Naive thymus-derived CD4-positive, alpha-beta T cell (primary cell): ENCODE data around the gene SLC4A8. TPM values are rescaled to one million over a fixed set of nuclear protein-coding genes. Genes with fewer than 3 reads are reported as not detected.

ENCODE experiments used
- ATAC-seq: fragments of 150-1000 bp; cut with Tn5 transposase; 2 replicates; pipeline ENCODE4 v1.10.0; 2021; ENCODE audit warnings: mild to moderate bottlenecking, moderate library complexity
- CTCF ChIA-PET: fragments of 350-600 bp; sonication (Branson Sonifier 250); formaldehyde crosslinking; loops from one replicate; lab custom pipeline; 2021; ENCODE audit warnings: antibody characterized with exemption; lab: Charles Lee
- POLR2A ChIA-PET: fragments of 350-600 bp; sonication (Branson Sonifier 250); formaldehyde crosslinking; loops from one replicate; lab custom pipeline; 2021; ENCODE audit warnings: antibody characterized with exemption, inconsistent platforms; lab: Charles Lee
- DNase-seq, 9 donors: peaks; one replicate each; pipeline versions ENCODE4 v3.0.0 to v3.0.0-alpha.2; 2020 to 2022; ENCODE audit warnings: mixed read lengths in 1 of 9
- H3K27ac ChIP-seq: one replicate; pipeline ENCODE4 v1.7.0; 2013; ENCODE audit warnings: mild to moderate bottlenecking, low read depth, low read length, moderate library complexity
- H3K27me3 ChIP-seq, 2 donors: one replicate each; pipeline ENCODE4 v1.7.0; 2013; ENCODE audit warnings: low read length in 2 of 2, mild to moderate bottlenecking in 2 of 2, moderate library complexity in 2 of 2; ENCODE audit not compliant: control insufficient read depth in 2 of 2, insufficient read depth in 2 of 2
- H3K36me3 ChIP-seq, 3 experiments: 1 replicate in 2 of 3; 2 replicates in 1 of 3; pipeline ENCODE4 v1.7.0; 2013; ENCODE audit warnings: low read length in 3 of 3, mild to moderate bottlenecking in 3 of 3, moderate library complexity in 1 of 3; ENCODE audit not compliant: insufficient read depth in 3 of 3, control insufficient read depth in 2 of 3
- H3K4me1 ChIP-seq, 2 donors: one replicate each; pipeline ENCODE4 v1.7.0; 2013; ENCODE audit warnings: low read length in 2 of 2, mild to moderate bottlenecking in 2 of 2, moderate library complexity in 1 of 2; ENCODE audit not compliant: control insufficient read depth in 2 of 2, insufficient read depth in 2 of 2
- H3K4me3 ChIP-seq: 2 replicates; pipeline ENCODE4 v1.7.0; 2013; ENCODE audit warnings: mild to moderate bottlenecking, low read length
- H3K9me3 ChIP-seq, 3 experiments: 1 replicate in 2 of 3; 2 replicates in 1 of 3; pipeline ENCODE4 v1.7.0; 2013; ENCODE audit warnings: low read length in 3 of 3; ENCODE audit not compliant: control insufficient read depth in 2 of 3
- H3K27ac Mint-ChIP-seq, 9 donors: one replicate each; pipeline ENCODE4 v1.8.0; 2020 to 2022; ENCODE audit warnings: mixed read lengths in 9 of 9, mild to moderate bottlenecking in 8 of 9, moderate library complexity in 5 of 9, inconsistent platforms in 2 of 9
- H3K27me3 Mint-ChIP-seq, 5 donors: one replicate each; pipeline ENCODE4 v1.8.0; 2021 to 2022; ENCODE audit warnings: mixed read lengths in 5 of 5, mild to moderate bottlenecking in 1 of 5
- H3K36me3 Mint-ChIP-seq, 5 donors: one replicate each; pipeline ENCODE4 v1.8.0; 2020 to 2022; ENCODE audit warnings: mixed read lengths in 5 of 5, mild to moderate bottlenecking in 3 of 5, inconsistent platforms in 1 of 5
- H3K4me1 Mint-ChIP-seq, 7 donors: one replicate each; pipeline ENCODE4 v1.8.0; 2020 to 2022; ENCODE audit warnings: mixed read lengths in 7 of 7, mild to moderate bottlenecking in 3 of 7, inconsistent platforms in 1 of 7
- H3K4me3 Mint-ChIP-seq, 10 donors: one replicate each; pipeline ENCODE4 v1.8.0; 2020 to 2022; ENCODE audit warnings: mild to moderate bottlenecking in 10 of 10, mixed read lengths in 10 of 10, moderate library complexity in 6 of 10, inconsistent platforms in 2 of 10
- H3K9me3 Mint-ChIP-seq, 11 donors: one replicate each; pipeline ENCODE4 v1.8.0; 2020 to 2022; ENCODE audit warnings: mixed read lengths in 11 of 11, mild to moderate bottlenecking in 4 of 11, inconsistent platforms in 1 of 11, moderate library complexity in 1 of 11
- intact Hi-C, 2 donors: fragments of 100-400 bp; cut with micrococcal nuclease; formaldehyde crosslinking; loops; one replicate each; pipeline ENCODE4 v1.15.1; 2023
- polyA plus RNA-seq, 2 donors: library from polyadenylated mRNA; unstranded; fragments of 300-500 nt; fragmentation: Illumina TruSeq; gene quantifications; one replicate each; pipeline ENCODE4 v1.2.3, GENCODE V29; 2021
- total RNA-seq, 6 experiments: library from RNA in 5 of 6; stranded (reverse) in 5 of 6; gene quantifications; 1 replicate in 5 of 6; 2 replicates in 1 of 6; pipeline ENCODE4 v1.2.3 and lab custom pipeline; 2021 to 2026

Gene SLC4A8
- total and polyA plus RNA-seq, 7 experiments from 2014 or later, result 0.13 to 8.4 (median 1.2) TPM

DNA sequence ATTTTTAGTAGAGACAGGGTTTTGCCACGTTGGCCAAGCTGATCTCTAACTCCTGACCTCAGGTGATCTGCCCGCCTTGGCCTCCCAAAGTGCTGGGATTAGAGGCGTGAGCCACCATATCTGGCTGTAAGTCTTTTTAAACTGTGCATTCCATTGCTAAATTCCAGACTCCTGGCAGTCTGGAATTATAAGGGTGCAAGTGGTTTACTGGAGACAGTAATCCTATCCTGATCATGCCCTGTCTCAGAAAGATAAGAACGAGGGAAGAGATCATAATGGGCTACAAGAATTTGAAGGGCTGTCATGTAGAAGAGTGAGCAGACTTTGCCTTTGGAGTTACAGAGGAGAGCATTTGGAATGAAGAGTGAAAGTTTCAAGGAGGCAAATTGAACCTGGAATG lies 6.8 kb upstream of the SLC4A8 start:
- Mint-ChIP-seq H3K9me3 (no peaks in the 10 kb centered on the region), H3K27ac (no peak overlapping the region), H3K36me3 (peaks cover 0 to 5% (median 0%) of the 10 kb centered on the region in 5 donors), H3K4me1 (peaks cover 5 to 25% (median 19%) of the 10 kb centered on the region in 7 donors), H3K4me3 (no peak overlapping the region), H3K27me3 (peaks cover 0 to 34% (median 0%) of the 10 kb centered on the region in 5 donors)
- DNase-seq (no peak), ATAC-seq (no peak)
- Histone ChIP-seq H3K4me3 (no peak overlapping the region), H3K9me3 (no peaks in the 10 kb centered on the region), H3K27ac (no peak overlapping the region), H3K27me3 (no peaks in the 10 kb centered on the region), H3K36me3 (no peaks in the 10 kb centered on the region), H3K4me1 (no peaks in the 10 kb centered on the region)
- ChIA-PET CTCF (interaction anchor here (1.4 kb wide), 1 partner anchor 114 kb away, joined by 3 read pairs; no protein-coding TSS in a partner anchor), POLR2A (no interaction called here)
- intact Hi-C loops, result no loop called here

DNA sequence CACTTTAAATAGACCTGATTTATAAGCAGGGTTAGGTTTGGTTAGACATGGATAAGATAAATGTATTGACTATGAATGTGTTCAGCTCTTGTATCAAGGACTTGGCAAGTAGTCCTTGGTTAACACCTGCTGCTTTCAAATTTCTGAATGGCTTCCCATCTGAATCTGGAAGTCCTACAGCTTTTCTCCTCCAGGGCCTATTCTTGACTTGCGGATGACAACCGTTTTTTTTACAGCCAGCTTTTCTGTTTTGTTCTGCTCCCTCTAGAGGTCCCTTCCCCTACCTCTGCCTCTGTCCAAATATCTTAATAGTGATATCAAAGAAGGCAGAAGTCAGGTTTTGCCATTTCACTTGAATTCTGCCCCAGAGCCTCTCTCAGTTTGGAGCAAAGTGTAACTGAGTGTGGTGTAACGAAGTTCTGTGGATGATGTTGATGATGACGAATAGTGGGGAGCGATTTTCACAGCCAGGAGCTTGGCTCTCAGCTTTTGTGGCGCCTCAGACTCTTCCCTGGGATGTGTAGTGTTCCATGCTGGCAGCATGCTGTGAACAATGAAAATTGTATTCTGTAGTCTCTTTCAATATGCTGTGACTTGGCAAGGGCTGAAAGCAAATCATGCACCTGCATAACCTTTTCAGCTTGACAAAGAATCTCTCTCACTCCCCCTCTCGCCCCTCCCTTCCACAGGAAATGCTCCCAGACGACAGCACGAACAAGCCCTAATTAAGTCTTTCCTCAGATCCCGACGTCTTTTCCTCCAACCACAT lies 5.0 kb upstream of the SLC4A8 start:
- Mint-ChIP-seq H3K27ac (peak overlapping the region in 4 of 9 donors; percentile 16 to 71 (median 32)), H3K4me1 (peaks cover 9 to 28% (median 21%) of the 10 kb centered on the region in 7 donors), H3K27me3 (peaks cover 0 to 24% (median 0%) of the 10 kb centered on the region in 5 donors), H3K9me3 (no peaks in the 10 kb centered on the region), H3K4me3 (no peak overlapping the region), H3K36me3 (peaks cover 0 to 5% (median 0%) of the 10 kb centered on the region in 5 donors)
- Histone ChIP-seq H3K27me3 (no peaks in the 10 kb centered on the region), H3K4me1 (peaks cover 5% of the 10 kb centered on the region in 2 donors), H3K9me3 (no peaks in the 10 kb centered on the region), H3K4me3 (no peak overlapping the region), H3K27ac (no peak overlapping the region), H3K36me3 (no peaks in the 10 kb centered on the region)
- CTCF ChIA-PET, result interaction anchor here (0.7 to 6.8 kb wide), 5 partner anchors 11 to 119 kb away, joined by 3 to 67 read pairs (median 4); no protein-coding TSS in a partner anchor
- ATAC-seq, result no peak
- intact Hi-C loops, result loop anchor here (2.0 to 10.0 kb wide), 3 partner anchors 171 to 565 kb away; partner anchors contain the start of gene SCN8A (in 1 of the 2)
- DNase-seq, result no peak
- POLR2A ChIA-PET, result interaction anchor here (0.7 to 0.8 kb wide), 2 partner anchors 30 to 37 kb away, joined by 3 read pairs; no protein-coding TSS in a partner anchor

DNA sequence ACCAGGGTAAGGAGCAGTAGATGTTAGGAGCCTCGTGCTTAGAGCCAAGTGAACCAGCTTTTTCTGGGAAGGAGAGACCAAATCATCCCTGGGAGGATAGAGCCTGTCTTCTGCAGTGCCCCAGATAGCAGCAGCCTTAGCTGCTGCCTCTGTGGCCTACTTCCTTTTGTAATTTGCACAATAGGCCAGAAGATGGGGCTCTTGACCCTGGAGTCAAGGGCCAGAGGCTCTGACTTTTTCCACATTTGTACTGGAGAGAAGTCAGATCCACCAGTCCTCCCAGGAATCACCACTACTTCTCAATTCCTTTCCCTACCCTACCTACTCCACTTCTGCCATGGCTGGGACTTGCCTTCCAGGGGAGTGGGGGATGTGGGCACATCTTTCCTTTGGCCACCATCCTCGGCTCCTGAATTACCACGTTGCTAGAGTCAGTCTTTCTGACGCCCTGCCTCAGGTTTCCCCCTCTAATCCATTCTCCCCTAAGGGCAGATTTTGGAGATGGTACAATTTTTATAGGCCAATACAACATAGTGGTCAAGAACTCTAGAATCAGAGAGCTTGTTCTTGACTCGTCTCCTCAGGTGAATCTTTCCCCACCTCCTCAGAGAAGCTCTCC lies 3.3 kb upstream of the SLC4A8 start:
- H3K4me1 ChIP-seq, result peaks cover 5% of the 10 kb centered on the region in 2 donors
- H3K36me3 ChIP-seq, result no peaks in the 10 kb centered on the region
- Mint-ChIP-seq H3K27me3 (peaks cover 0 to 17% (median 0%) of the 10 kb centered on the region in 5 donors), H3K4me3 (no peak overlapping the region), H3K27ac (peak overlapping the region in 1 of 9 donors; percentile 18), H3K4me1 (peaks cover 12 to 34% (median 20%) of the 10 kb centered on the region in 7 donors), H3K36me3 (peaks cover 0 to 5% (median 0%) of the 10 kb centered on the region in 5 donors), H3K9me3 (no peaks in the 10 kb centered on the region)
- DNase-seq (peak in 7 of 9 donors; percentile 33 to 65 (median 53)), ATAC-seq (peak; percentile 46)
- no peaks in the 10 kb centered on the region for H3K27me3 ChIP-seq
- H3K27ac ChIP-seq, result no peak overlapping the region
- H3K9me3 ChIP-seq, result no peaks in the 10 kb centered on the region
- intact Hi-C loops, result loop anchor here (1.0 to 10.0 kb wide), 7 partner anchors 111 to 563 kb away; partner anchors contain the start of gene SCN8A (in 1 of the 2)
- H3K4me3 ChIP-seq, result no peak overlapping the region
- ChIA-PET POLR2A (no interaction called here), CTCF (interaction anchor here (0.6 to 6.8 kb wide), 11 partner anchors 9 to 454 kb away, joined by 3 to 67 read pairs (median 4); a partner anchor contains a TSS)

DNA sequence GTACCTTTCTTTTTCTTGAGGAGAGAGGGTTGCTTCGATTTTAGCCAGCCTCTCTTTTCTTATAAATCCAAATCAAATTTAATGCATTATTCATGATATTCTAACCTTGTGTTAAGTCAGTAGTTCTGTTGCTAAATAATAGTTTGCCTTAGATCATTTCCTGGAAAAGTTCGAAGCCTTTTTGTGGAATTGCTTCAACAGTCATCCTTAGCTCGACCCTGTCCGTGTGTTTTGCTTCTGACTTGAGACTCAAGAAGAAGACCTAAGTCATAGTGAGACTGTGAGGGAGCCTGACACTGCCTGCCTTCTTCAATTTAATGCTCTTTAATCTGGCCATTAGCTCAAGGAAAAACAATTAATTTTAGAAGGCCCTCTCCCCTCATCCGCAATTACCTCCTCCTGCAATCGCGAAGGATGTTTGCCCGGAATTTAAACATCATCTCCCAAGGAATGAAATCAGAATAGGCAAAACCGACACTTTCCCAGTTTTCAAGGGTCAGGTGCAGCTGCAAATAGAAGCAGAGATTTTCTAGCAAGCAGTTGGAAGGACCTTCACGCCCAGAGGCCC lies 453 bp upstream of the SLC4A8 start:
- CTCF ChIA-PET, result interaction anchor here (0.8 to 6.8 kb wide), 2 partner anchors 90 to 108 kb away, joined by 3 to 67 read pairs; no protein-coding TSS in a partner anchor
- Mint-ChIP-seq H3K9me3 (no peaks in the 10 kb centered on the region), H3K4me1 (peaks cover 12 to 36% (median 20%) of the 10 kb centered on the region in 7 donors), H3K4me3 (peak overlapping the region; percentile 75 to 90 (median 80)), H3K27ac (peak overlapping the region in 2 of 9 donors; percentile 49 to 60), H3K27me3 (peaks cover 0 to 17% (median 0%) of the 10 kb centered on the region in 5 donors), H3K36me3 (no peaks in the 10 kb centered on the region)
- Histone ChIP-seq H3K27ac (no peak overlapping the region), H3K27me3 (no peaks in the 10 kb centered on the region), H3K36me3 (no peaks in the 10 kb centered on the region), H3K4me3 (peak overlapping the region; percentile 56), H3K4me1 (peaks cover 5% of the 10 kb centered on the region in 2 donors), H3K9me3 (no peaks in the 10 kb centered on the region)
- DNase-seq (no peak), ATAC-seq (no peak)
- POLR2A ChIA-PET, result no interaction called here
- intact Hi-C loops, result loop anchor here (1.0 to 10.0 kb wide), 7 partner anchors 29 to 561 kb away; a partner anchor contains a TSS

DNA sequence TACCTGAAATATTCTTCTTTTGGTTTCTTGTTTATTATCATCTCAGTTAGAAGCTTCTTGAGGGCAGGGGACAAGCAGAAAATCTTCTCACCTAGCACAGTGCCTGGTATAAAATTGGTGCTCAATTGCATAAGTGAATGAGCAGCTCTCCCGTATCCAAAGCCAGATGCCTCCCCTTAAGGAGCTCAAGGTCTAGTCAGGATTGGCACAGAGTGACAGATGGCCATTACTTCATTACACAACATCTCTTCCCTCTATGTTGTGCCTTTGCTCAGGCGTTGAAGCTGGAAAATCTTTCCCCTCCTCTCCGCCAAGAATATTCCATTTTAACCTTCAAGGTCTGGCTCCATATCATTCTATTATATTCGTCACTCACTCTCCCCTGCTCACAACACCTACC lies 3.6 kb downstream of the SLC4A8 start:
- peaks cover 0 to 1% (median 0%) of the 10 kb centered on the region in 11 donors for H3K9me3 Mint-ChIP-seq
- H3K4me1 Mint-ChIP-seq, result peaks cover 4 to 29% (median 9%) of the 10 kb centered on the region in 7 donors
- DNase-seq (no peak), ATAC-seq (no peak)
- POLR2A ChIA-PET, result interaction anchor here (1.4 kb wide), 1 partner anchor 34 kb away, joined by 3 read pairs; no protein-coding TSS in a partner anchor
- H3K4me3 Mint-ChIP-seq, result no peak overlapping the region
- H3K36me3 Mint-ChIP-seq, result no peaks in the 10 kb centered on the region
- Histone ChIP-seq H3K9me3 (no peaks in the 10 kb centered on the region), H3K4me3 (no peak overlapping the region), H3K27me3 (no peaks in the 10 kb centered on the region), H3K27ac (no peak overlapping the region), H3K36me3 (no peaks in the 10 kb centered on the region), H3K4me1 (peaks cover 5% of the 10 kb centered on the region in 2 donors)
- intact Hi-C loops, result loop anchor here (10.0 kb wide), 2 partner anchors 547 to 557 kb away; no protein-coding TSS in a partner anchor
- peaks cover 0 to 16% (median 0%) of the 10 kb centered on the region in 5 donors for H3K27me3 Mint-ChIP-seq
- CTCF ChIA-PET, result interaction anchor here (1.1 to 1.6 kb wide), 2 partner anchors 102 to 104 kb away, joined by 4 to 5 read pairs; no protein-coding TSS in a partner anchor
- no peak overlapping the region for H3K27ac Mint-ChIP-seq

DNA sequence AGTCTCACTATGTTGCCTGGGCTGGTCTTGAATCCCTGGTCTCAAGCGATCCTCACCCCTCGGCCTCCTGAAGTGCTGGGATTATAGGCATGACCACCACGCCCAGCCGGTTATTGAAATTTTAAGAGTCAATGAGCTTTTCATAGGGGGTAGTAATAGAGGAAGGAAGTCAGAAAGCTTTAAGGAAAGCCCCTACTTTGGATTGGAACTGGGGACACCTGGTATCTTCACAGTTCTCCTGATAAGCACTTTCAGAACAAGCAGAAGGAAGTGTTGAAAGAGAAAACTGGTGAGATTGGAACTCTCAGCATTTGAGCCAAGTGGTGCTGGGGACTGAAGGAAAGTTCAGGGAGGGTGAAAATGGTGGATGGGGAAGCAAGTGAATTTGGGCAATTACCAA lies 5.1 kb downstream of the SLC4A8 start:
- Histone ChIP-seq H3K4me3 (no peak overlapping the region), H3K27ac (no peak overlapping the region), H3K36me3 (no peaks in the 10 kb centered on the region), H3K4me1 (no peaks in the 10 kb centered on the region), H3K27me3 (no peaks in the 10 kb centered on the region), H3K9me3 (no peaks in the 10 kb centered on the region)
- CTCF ChIA-PET, result interaction anchor here (0.7 kb wide), 1 partner anchor 63 kb away, joined by 3 read pairs; no protein-coding TSS in a partner anchor
- ATAC-seq (no peak), DNase-seq (no peak)
- Mint-ChIP-seq H3K9me3 (peaks cover 0 to 1% (median 0%) of the 10 kb centered on the region in 11 donors), H3K4me1 (peaks cover 0 to 26% (median 4%) of the 10 kb centered on the region in 7 donors), H3K36me3 (no peaks in the 10 kb centered on the region), H3K27ac (no peak overlapping the region), H3K27me3 (peaks cover 0 to 18% (median 0%) of the 10 kb centered on the region in 5 donors), H3K4me3 (no peak overlapping the region)
- POLR2A ChIA-PET, result no interaction called here
- intact Hi-C loops, result loop anchor here (10.0 kb wide), 2 partner anchors 545 to 555 kb away; no protein-coding TSS in a partner anchor
